DOHH2 (cell line): ENCODE results near the gene GSG1L.

Experiments used
- H3F3A ChIP-seq: fragments of 200-600 bp; sonication (generic), shearing (Covaris generic); 2 replicates; pipeline ENCODE4 v1.6.0; 2016; ENCODE audit warnings: antibody characterized with exemption, mild to moderate bottlenecking; ENCODE audit not compliant: control insufficient read depth, insufficient read depth
- H3K27ac ChIP-seq: fragments of 200-600 bp; sonication (generic); 2 replicates; pipeline ENCODE4 v1.5.1; 2014; ENCODE audit warnings: low read depth, mild to moderate bottlenecking, low read length, moderate library complexity
- H3K27me3 ChIP-seq: fragments of 200-600 bp; sonication (generic); 2 replicates; pipeline ENCODE4 v1.6.1; 2014; ENCODE audit warnings: mild to moderate bottlenecking, low read length, mixed read lengths; ENCODE audit not compliant: control insufficient read depth
- H3K36me3 ChIP-seq: fragments of 200-600 bp; sonication (generic); 2 replicates; pipeline ENCODE4 v1.6.1; 2014; ENCODE audit warnings: mild to moderate bottlenecking, low read length, moderate library complexity, mixed read lengths; ENCODE audit not compliant: control insufficient read depth
- H3K4me1 ChIP-seq: fragments of 200-600 bp; sonication (generic); 2 replicates; pipeline ENCODE4 v1.6.1; 2014; ENCODE audit warnings: mild to moderate bottlenecking, low read length, mixed read lengths; ENCODE audit not compliant: control insufficient read depth
- H3K4me2 ChIP-seq: fragments of 200-600 bp; sonication (generic); 2 replicates; pipeline ENCODE4 v1.6.0; 2014; ENCODE audit warnings: mild to moderate bottlenecking, low read length, moderate library complexity
- H3K4me3 ChIP-seq: fragments of 200-600 bp; sonication (generic); 2 replicates; pipeline ENCODE4 v1.5.1; 2014; ENCODE audit warnings: mild to moderate bottlenecking, low read length, mixed read lengths
- H3K79me2 ChIP-seq: fragments of 200-600 bp; sonication (generic); 2 replicates; pipeline ENCODE4 v1.6.1; 2014; ENCODE audit warnings: mild to moderate bottlenecking, low read length, mixed read lengths; ENCODE audit not compliant: control insufficient read depth
- H3K9me2 ChIP-seq: fragments of 200-600 bp; sonication (generic); replicated peaks from 2 replicates; pipeline ENCODE4 v1.6.1; 2014; ENCODE audit warnings: mild to moderate bottlenecking, low read length, mixed read lengths; ENCODE audit not compliant: control insufficient read depth
- H3K9me3 ChIP-seq: fragments of 200-600 bp; sonication (generic); 2 replicates; pipeline ENCODE4 v1.6.1; 2014; ENCODE audit warnings: antibody characterized with exemption, low read length, mixed read lengths; ENCODE audit not compliant: control insufficient read depth, insufficient read depth
- H4K20me1 ChIP-seq: fragments of 200-600 bp; sonication (generic); 2 replicates; pipeline ENCODE4 v1.6.0; 2014; ENCODE audit warnings: low read depth, mild to moderate bottlenecking, antibody characterized with exemption, low read length, moderate library complexity; ENCODE audit not compliant: control insufficient read depth, insufficient read depth
- CTCF ChIP-seq: fragments of 200-600 bp; sonication (generic); IDR thresholded peaks from one replicate; pipeline ENCODE4 v1.5.1; 2014; ENCODE audit warnings: antibody characterized with exemption, mild to moderate bottlenecking, low read depth, low read length; ENCODE audit not compliant: poor library complexity, severe bottlenecking
- EZH2phosphoT487 ChIP-seq: fragments of 200-600 bp; sonication (generic); IDR thresholded peaks from 2 replicates; pipeline ENCODE4 v1.6.1; 2017; ENCODE audit warnings: borderline replicate concordance, mild to moderate bottlenecking, antibody characterized with exemption, low read length, moderate library complexity, mixed read lengths

The GSG1L gene

GRCh38 chr16:28058839-28059589 lies 4.5 kb downstream of the GSG1L start:
- no peaks in the 10 kb centered on the region for H3K9me2 ChIP-seq
- no peaks in the 10 kb centered on the region for H3F3A ChIP-seq
- H3K27ac ChIP-seq = no peak overlapping the region
- H3K4me3 ChIP-seq = no peak overlapping the region
- H3K4me1 ChIP-seq = no peaks in the 10 kb centered on the region
- H3K79me2 ChIP-seq = no peaks in the 10 kb centered on the region
- H4K20me1 ChIP-seq = no peaks in the 10 kb centered on the region
- no peak overlapping the region for H3K4me2 ChIP-seq
- no peaks in the 10 kb centered on the region for H3K9me3 ChIP-seq
- H3K27me3 ChIP-seq = no peaks in the 10 kb centered on the region
- TF ChIP-seq CTCF (no peak), EZH2phosphoT487 (no peak)
- no peaks in the 10 kb centered on the region for H3K36me3 ChIP-seq

- Histone ChIP-seq H3K36me3 (no peaks in the 10 kb centered on the region), H3K9me3 (no peaks in the 10 kb centered on the region), H3K27me3 (no peaks in the 10 kb centered on the region), H3K79me2 (no peaks in the 10 kb centered on the region), H3K4me2 (no peak overlapping the region), H3K27ac (no peak overlapping the region), H3K9me2 (no peaks in the 10 kb centered on the region), H4K20me1 (no peaks in the 10 kb centered on the region), H3K4me1 (no peaks in the 10 kb centered on the region), H3K4me3 (no peak overlapping the region), H3F3A (no peaks in the 10 kb centered on the region)
- TF ChIP-seq EZH2phosphoT487 (no peak), CTCF (no peak)
Measured at GRCh38 chr16:28057949-28058348, 5.6 kb downstream of the GSG1L start.

GRCh38 chr16:28053461-28053860 lies 10.1 kb downstream of the GSG1L start:
- H3K79me2 ChIP-seq = no peaks in the 10 kb centered on the region
- no peak overlapping the region for H3K4me3 ChIP-seq
- H3K9me3 ChIP-seq = no peaks in the 10 kb centered on the region
- H3K27ac ChIP-seq = no peak overlapping the region
- no peak for TF ChIP-seq CTCF
- no peak for TF ChIP-seq EZH2phosphoT487
- no peaks in the 10 kb centered on the region for H3K9me2 ChIP-seq
- no peaks in the 10 kb centered on the region for H4K20me1 ChIP-seq
- H3K27me3 ChIP-seq = no peaks in the 10 kb centered on the region
- H3F3A ChIP-seq = no peaks in the 10 kb centered on the region
- no peak overlapping the region for H3K4me2 ChIP-seq
- H3K36me3 ChIP-seq = no peaks in the 10 kb centered on the region
- H3K4me1 ChIP-seq = no peaks in the 10 kb centered on the region
